Nephron (organoid): Measurements from ENCODE around the gene TSR3.

Source experiments
- H3K27ac Mint-ChIP-seq, 3 experiments: 2 replicates each; pipeline ENCODE4 v1.8.0; 2020; ENCODE audit warnings: mixed read lengths in 3 of 3, mild to moderate bottlenecking in 2 of 3, moderate library complexity in 1 of 3
- H3K27me3 Mint-ChIP-seq: 2 replicates; pipeline ENCODE4 v1.8.0; 2021; ENCODE audit warnings: low read depth, mild to moderate bottlenecking, moderate library complexity, mixed read lengths
- H3K36me3 Mint-ChIP-seq: 2 replicates; pipeline ENCODE4 v1.8.0; 2020; ENCODE audit warnings: low read depth, mixed read lengths
- H3K4me1 Mint-ChIP-seq: 2 replicates; pipeline ENCODE4 v1.8.0; 2020; ENCODE audit warnings: mixed read lengths
- H3K4me3 Mint-ChIP-seq, 3 experiments: 2 replicates each; pipeline ENCODE4 v1.8.0; 2020; ENCODE audit warnings: mild to moderate bottlenecking in 3 of 3, mixed read lengths in 3 of 3, moderate library complexity in 2 of 3
- H3K9me3 Mint-ChIP-seq: 2 replicates; pipeline ENCODE4 v1.8.0; 2020; ENCODE audit warnings: mixed read lengths
- CTCF ChIP-seq, 3 experiments: fragments of 200-600 bp; sonication (generic); IDR thresholded peaks; one replicate each; pipeline ENCODE4 v1.5.0; 2021; ENCODE audit warnings: antibody characterized with exemption in 3 of 3; ENCODE audit not compliant: unreplicated experiment in 3 of 3

The TSR3 gene

GRCh38 chr16:1347962-1348361 lies 3.7 kb downstream of the TSR3 start:
- Mint-ChIP-seq H3K9me3 (peaks cover 2% of the 10 kb centered on the region), H3K27me3 (peaks cover 19% of the 10 kb centered on the region), H3K4me1 (peaks cover 11% of the 10 kb centered on the region), H3K27ac (no peak overlapping the region), H3K36me3 (no peaks in the 10 kb centered on the region), H3K4me3 (no peak overlapping the region)
- TF ChIP-seq CTCF (IDR thresholded peaks at IDR 0.05; ENCODE audit: unreplicated experiment in 3 of 3) = no peak

GRCh38 chr16:1347286-1347855 lies 4.3 kb downstream of the TSR3 start:
- Mint-ChIP-seq H3K36me3 (no peaks in the 10 kb centered on the region), H3K9me3 (no peaks in the 10 kb centered on the region), H3K27me3 (peaks cover 21% of the 10 kb centered on the region), H3K4me3 (no peak overlapping the region), H3K27ac (no peak overlapping the region), H3K4me1 (peaks cover 8% of the 10 kb centered on the region)
- TF ChIP-seq CTCF (IDR thresholded peaks at IDR 0.05; ENCODE audit: unreplicated experiment in 3 of 3) = no peak

- Mint-ChIP-seq H3K4me3 (no peak overlapping the region), H3K27ac (no peak overlapping the region), H3K9me3 (no peaks in the 10 kb centered on the region), H3K36me3 (no peaks in the 10 kb centered on the region), H3K27me3 (peaks cover 21% of the 10 kb centered on the region), H3K4me1 (peaks cover 5% of the 10 kb centered on the region)
- no peak for TF ChIP-seq CTCF (IDR thresholded peaks at IDR 0.05; ENCODE audit: unreplicated experiment in 3 of 3)
These were observed 5.0 kb downstream of the TSR3 start for GRCh38 chr16:1346422-1347285.

- H3K27ac Mint-ChIP-seq = no peak overlapping the region
- H3K4me1 Mint-ChIP-seq = peaks cover 5% of the 10 kb centered on the region
- no peak for TF ChIP-seq CTCF (IDR thresholded peaks at IDR 0.05; ENCODE audit: unreplicated experiment in 3 of 3)
- H3K36me3 Mint-ChIP-seq = no peaks in the 10 kb centered on the region
- H3K4me3 Mint-ChIP-seq = no peak overlapping the region
- H3K27me3 Mint-ChIP-seq = peaks cover 21% of the 10 kb centered on the region
- no peaks in the 10 kb centered on the region for H3K9me3 Mint-ChIP-seq
These were observed 5.8 kb downstream of the TSR3 start for GRCh38 chr16:1345651-1346421.

GRCh38 chr16:1345087-1345486 lies 6.6 kb downstream of the TSR3 start:
- Mint-ChIP-seq H3K4me3 (no peak overlapping the region), H3K27me3 (peaks cover 21% of the 10 kb centered on the region), H3K36me3 (no peaks in the 10 kb centered on the region), H3K9me3 (no peaks in the 10 kb centered on the region), H3K27ac (no peak overlapping the region), H3K4me1 (peaks cover 5% of the 10 kb centered on the region)
- no peak for TF ChIP-seq CTCF (IDR thresholded peaks at IDR 0.05; ENCODE audit: unreplicated experiment in 3 of 3)
